Keratinocyte (primary cell): ENCODE data around the gene SRGAP3.

Experiments
- CTCF ChIP-seq, 3 experiments: IDR thresholded peaks in 1 of 3; conservative IDR thresholded peaks in 1 of 3; optimal IDR thresholded peaks in 1 of 3; 2 replicates in 2 of 3; 3 replicates in 1 of 3; pipeline versions ENCODE3 to v1.5.1; 2011; ENCODE audit warnings: low read length in 3 of 3, mild to moderate bottlenecking in 3 of 3, moderate library complexity in 2 of 3, control low read depth in 1 of 3, inconsistent platforms in 1 of 3; ENCODE audit not compliant: insufficient read depth in 2 of 3; ENCODE audit errors: extremely low read depth in 1 of 3
- EZH2 ChIP-seq: IDR thresholded peaks from one replicate; pipeline ENCODE4 v1.6.1; 2012; ENCODE audit warnings: inconsistent platforms, mild to moderate bottlenecking, low read length, moderate library complexity

- no peak for TF ChIP-seq CTCF (optimal IDR thresholded peaks at IDR 0.05 in 1 of 3, IDR thresholded peaks at IDR 0.05 in 1 of 3, conservative IDR thresholded peaks at IDR 0.05 in 1 of 3; ENCODE audit: extremely low read depth in 1 of 3, insufficient read depth in 2 of 3, low read length in 3 of 3)
- TF ChIP-seq EZH2, result no peak
Measured at GRCh38 chr3:9248522-9249271, 749 bp downstream of the SRGAP3 start.
